Measurements from ENCODE around the gene GPLD1. TPM values are rescaled to one million over a fixed set of nuclear protein-coding genes. Genes with fewer than 3 reads are reported as not detected.

Gene GPLD1
- total and polyA plus RNA-seq, 2 experiments from 2014 or later, result 3.8 to 11.1 TPM

Other genes with a start within 250 kb of the GPLD1 start
- 0.50 and 0.59 TPM in 2 replicates for gene DCDC2, start 131.5 kb downstream of the GPLD1 start, total RNA-seq (2014; rRNA removed; shearing (Covaris generic))
- gene DCDC2, start 131.5 kb downstream of the GPLD1 start, polyA plus RNA-seq (2016; fragmentation: Nextera tagmentation; extraction: Ambion mirVana), result 0.12 and 0.79 TPM in 2 replicates
- gene MRS2, start 86.6 kb downstream of the GPLD1 start, total RNA-seq (2014; rRNA removed; shearing (Covaris generic)), result 121 and 125 TPM in 2 replicates
- gene MRS2, start 86.6 kb downstream of the GPLD1 start, polyA plus RNA-seq (2016; fragmentation: Nextera tagmentation; extraction: Ambion mirVana), result 74.6 and 80.9 TPM in 2 replicates
- gene ALDH5A1, start 5.4 kb upstream of the GPLD1 start, total RNA-seq (2014; rRNA removed; shearing (Covaris generic)), result 4.6 and 5.2 TPM in 2 replicates
- gene ALDH5A1, start 5.4 kb upstream of the GPLD1 start, polyA plus RNA-seq (2016; fragmentation: Nextera tagmentation; extraction: Ambion mirVana), result 2.7 and 3.1 TPM in 2 replicates
- gene KIAA0319, start 156.6 kb upstream of the GPLD1 start, total RNA-seq (2014; rRNA removed; shearing (Covaris generic)), result 1.0 and 1.4 TPM in 2 replicates
- 0.44 and 0.54 TPM in 2 replicates for gene KIAA0319, start 156.6 kb upstream of the GPLD1 start, polyA plus RNA-seq (2016; fragmentation: Nextera tagmentation; extraction: Ambion mirVana)
- 47.8 and 64.5 TPM in 2 replicates for gene TDP2, start 177.3 kb upstream of the GPLD1 start, total RNA-seq (2014; rRNA removed; shearing (Covaris generic))
- 41.8 and 46.8 TPM in 2 replicates for gene TDP2, start 177.3 kb upstream of the GPLD1 start, polyA plus RNA-seq (2016; fragmentation: Nextera tagmentation; extraction: Ambion mirVana)
- gene ACOT13, start 177.5 kb upstream of the GPLD1 start, total RNA-seq (2014; rRNA removed; shearing (Covaris generic)), result 17.4 and 17.8 TPM in 2 replicates
- gene ACOT13, start 177.5 kb upstream of the GPLD1 start, polyA plus RNA-seq (2016; fragmentation: Nextera tagmentation; extraction: Ambion mirVana), result 175 and 190 TPM in 2 replicates
- gene C6orf62, start 229.6 kb upstream of the GPLD1 start, total RNA-seq (2014; rRNA removed; shearing (Covaris generic)), result 78.4 and 79.9 TPM in 2 replicates
- gene C6orf62, start 229.6 kb upstream of the GPLD1 start, polyA plus RNA-seq (2016; fragmentation: Nextera tagmentation; extraction: Ambion mirVana), result 63.1 and 66.7 TPM in 2 replicates

Data from GM23338 (cell line).